Smooth muscle cell (in vitro differentiated cells): Measurements from ENCODE around the gene NOM1. TPM values are rescaled to one million over a fixed set of nuclear protein-coding genes. Genes with fewer than 3 reads are reported as not detected.

Experiments used
- DNase-seq: peaks from one replicate; lab custom pipeline; 2025; ENCODE audit not compliant: unreplicated experiment; lab: John Stamatoyannopoulos, UW
- H2AFZ ChIP-seq: fragments of 200-600 bp; sonication (generic); 2 replicates; pipeline ENCODE4 v1.6.0; 2016; ENCODE audit warnings: antibody characterized with exemption, low read depth, mild to moderate bottlenecking
- H3F3A ChIP-seq: fragments of 200-600 bp; sonication (generic); 2 replicates; pipeline ENCODE4 v1.6.0; 2017; ENCODE audit warnings: antibody characterized with exemption, low read depth
- H3K27ac ChIP-seq: fragments of 200-600 bp; sonication (generic); 2 replicates; pipeline ENCODE4 v1.5.1; 2016; ENCODE audit warnings: low read depth, mild to moderate bottlenecking
- H3K27me3 ChIP-seq: fragments of 200-600 bp; sonication (generic); 2 replicates; pipeline ENCODE4 v1.6.1; 2016; ENCODE audit warnings: low read depth, mild to moderate bottlenecking
- H3K36me3 ChIP-seq: fragments of 200-600 bp; sonication (generic); 2 replicates; pipeline ENCODE4 v1.5.1; 2016; ENCODE audit warnings: low read depth
- H3K4me1 ChIP-seq: fragments of 200-600 bp; sonication (generic); 2 replicates; pipeline ENCODE4 v1.5.1; 2016; ENCODE audit warnings: low read depth
- H3K4me2 ChIP-seq: fragments of 200-600 bp; sonication (generic); 2 replicates; pipeline ENCODE4 v1.6.0; 2016; ENCODE audit warnings: mild to moderate bottlenecking
- H3K4me3 ChIP-seq: fragments of 200-600 bp; sonication (generic); 2 replicates; pipeline ENCODE4 v1.5.1; 2016; ENCODE audit warnings: mild to moderate bottlenecking
- H3K79me2 ChIP-seq: fragments of 200-600 bp; sonication (generic); 2 replicates; pipeline ENCODE4 v1.6.0; 2016; ENCODE audit warnings: low read depth, mild to moderate bottlenecking
- H3K9ac ChIP-seq: fragments of 200-600 bp; sonication (generic); 2 replicates; pipeline ENCODE4 v1.6.0; 2016; ENCODE audit warnings: low read depth
- H3K9me3 ChIP-seq: fragments of 200-600 bp; sonication (generic); replicated peaks from 2 replicates; pipeline ENCODE4 v1.5.1; 2016; ENCODE audit warnings: low read depth
- H4K20me1 ChIP-seq: fragments of 200-600 bp; sonication (generic); 2 replicates; pipeline ENCODE4 v1.6.0; 2016; ENCODE audit warnings: low read depth
- CTCF ChIP-seq: fragments of 200-600 bp; sonication (generic); IDR thresholded peaks from 2 replicates; pipeline ENCODE4 v1.5.1; 2017; ENCODE audit warnings: borderline replicate concordance, mild to moderate bottlenecking, antibody characterized with exemption; ENCODE audit not compliant: insufficient read depth, poor library complexity, severe bottlenecking
- WGBS: methylation state at CpG from one replicate; pipeline ENCODE4 v1.1.7; 2016; ENCODE audit warnings: low lambda C conversion rate; 5-methylcytosine and 5-hydroxymethylcytosine counted together
- polyA plus RNA-seq: library from polyadenylated mRNA; unstranded; fragments of >200 nt; fragmentation: Nextera tagmentation; extraction: Ambion mirVana; gene quantifications from 2 replicates; pipeline ENCODE4 v1.2.1, GENCODE V29; 2016
- total RNA-seq: library from RNA; depleted of rRNA; stranded (reverse); fragments of >200 nt; gene quantifications from 2 replicates; pipeline ENCODE4 v1.2.3, GENCODE V29; 2014

Gene NOM1
- total and polyA plus RNA-seq, 2 experiments from 2014 or later = 9.7 to 11.4 TPM

- H3K4me1 ChIP-seq = no peaks in the 10 kb centered on the region
- H4K20me1 ChIP-seq = no peaks in the 10 kb centered on the region
- no peak overlapping the region for H3K9ac ChIP-seq
- H2AFZ ChIP-seq = no peak overlapping the region
- no peaks in the 10 kb centered on the region for H3F3A ChIP-seq
- H3K79me2 ChIP-seq = no peaks in the 10 kb centered on the region
- H3K27me3 ChIP-seq = no peaks in the 10 kb centered on the region
- DNase-seq = no peak
- no peaks in the 10 kb centered on the region for H3K36me3 ChIP-seq
- H3K4me3 ChIP-seq = peak overlapping the region; percentile 21
- H3K27ac ChIP-seq = no peak overlapping the region
- 70% methylated on average over 14 of the region's 14 CpGs for WGBS
- TF ChIP-seq CTCF = no peak
- no peaks in the 10 kb centered on the region for H3K9me3 ChIP-seq
- peak overlapping the region; percentile 26 for H3K4me2 ChIP-seq
Observed at GRCh38 chr7:156984174-156984891, 34.8 kb downstream of the NOM1 start.

GRCh38 chr7:156985101-156985992 lies 35.8 kb downstream of the NOM1 start:
- Histone ChIP-seq H3K79me2 (no peaks in the 10 kb centered on the region), H3K27ac (no peak overlapping the region), H2AFZ (no peak overlapping the region), H3K9ac (no peak overlapping the region), H3K4me3 (no peak overlapping the region), H3K27me3 (no peaks in the 10 kb centered on the region), H3K4me1 (no peaks in the 10 kb centered on the region), H3F3A (no peaks in the 10 kb centered on the region), H3K36me3 (no peaks in the 10 kb centered on the region), H4K20me1 (no peaks in the 10 kb centered on the region), H3K9me3 (no peaks in the 10 kb centered on the region), H3K4me2 (no peak overlapping the region)
- no peak for TF ChIP-seq CTCF
- DNase-seq = no peak
- 91% methylated on average over 29 of the region's 29 CpGs for WGBS

GRCh38 chr7:156986378-156986777 lies 36.9 kb downstream of the NOM1 start:
- Histone ChIP-seq H3K4me2 (no peak overlapping the region), H3K27me3 (no peaks in the 10 kb centered on the region), H2AFZ (no peak overlapping the region), H3K36me3 (no peaks in the 10 kb centered on the region), H3K27ac (no peak overlapping the region), H3K4me1 (no peaks in the 10 kb centered on the region), H3K9ac (no peak overlapping the region), H3K9me3 (no peaks in the 10 kb centered on the region), H3K4me3 (no peak overlapping the region), H3K79me2 (no peaks in the 10 kb centered on the region), H3F3A (no peaks in the 10 kb centered on the region), H4K20me1 (no peaks in the 10 kb centered on the region)
- TF ChIP-seq CTCF = no peak
- DNase-seq = no peak
- 94% methylated on average over 8 of the region's 8 CpGs for WGBS
